H1 (cell line): ENCODE measurements around the gene HELZ2. TPM values are rescaled to one million over a fixed set of nuclear protein-coding genes. Genes with fewer than 3 reads are reported as not detected.

ENCODE experiments used
- CTCF ChIA-PET: fragments of 300-600 bp; sonication (Branson Sonifier 250); formaldehyde crosslinking; loops from one replicate; lab custom pipeline; 2021; ENCODE audit not compliant: partially characterized antibody; lab: Charles Lee
- POLR2A ChIA-PET: fragments of 300-600 bp; sonication (Branson Sonifier 250); formaldehyde crosslinking; loops from one replicate; lab custom pipeline; 2021; ENCODE audit warnings: inconsistent platforms; ENCODE audit not compliant: partially characterized antibody; lab: Charles Lee
- DNase-seq, 2 experiments: peaks; one replicate each; pipeline versions ENCODE4 v3.0.0 to v3.0.0-alpha.2; 2010 to 2022; ENCODE audit warnings: low spot score in 2 of 2, low read depth in 1 of 2, mixed read lengths in 1 of 2
- FAIRE-seq: peaks from 2 replicates; lab custom pipeline; 2011; peaks lifted over from hg19 to GRCh38; lab: Jason Lieb, UNC
- H2AFZ ChIP-seq: 2 replicates; pipeline ENCODE4 v1.8.1; 2012; ENCODE audit warnings: low read length, inconsistent platforms
- H2AK5ac ChIP-seq: 2 replicates; pipeline ENCODE4 v1.6.1; 2013; ENCODE audit warnings: low read depth, low read length
- H2BK120ac ChIP-seq: replicated peaks from 2 replicates; pipeline ENCODE3; 2013; ENCODE audit warnings: low read depth, low read length, inconsistent platforms
- H2BK12ac ChIP-seq: 2 replicates; pipeline ENCODE4 v1.6.1; 2013; ENCODE audit warnings: low read depth, low read length
- H2BK15ac ChIP-seq: 2 replicates; pipeline ENCODE4 v1.6.1; 2013; ENCODE audit warnings: low read length
- H2BK20ac ChIP-seq: 2 replicates; pipeline ENCODE4 v1.6.1; 2013; ENCODE audit warnings: low read length
- H2BK5ac ChIP-seq: 2 replicates; pipeline ENCODE4 v1.6.1; 2013; ENCODE audit warnings: low read depth, low read length
- H3K14ac ChIP-seq: 2 replicates; pipeline ENCODE4 v1.6.1; 2013; ENCODE audit warnings: inconsistent platforms; ENCODE audit not compliant: insufficient read length
- H3K18ac ChIP-seq: 2 replicates; pipeline ENCODE4 v1.6.1; 2013; ENCODE audit warnings: low read length; ENCODE audit errors: extremely low read depth
- H3K23ac ChIP-seq: 2 replicates; pipeline ENCODE4 v1.6.1; 2013; ENCODE audit warnings: inconsistent platforms; ENCODE audit not compliant: insufficient read length
- H3K23me2 ChIP-seq: 2 replicates; pipeline ENCODE4 v1.6.1; 2013; ENCODE audit warnings: low read depth, low read length
- H3K27ac ChIP-seq: 2 replicates; pipeline ENCODE4 v1.6.1; 2011; ENCODE audit warnings: low read depth, low read length, inconsistent platforms
- H3K27me3 ChIP-seq, 4 experiments: replicated peaks in 1 of 4; 1 replicate in 1 of 4; 2 replicates in 3 of 4; pipeline versions ENCODE4 v1.6.1 to v1.8.1; 2011 to 2013; ENCODE audit warnings: low read length in 3 of 4, mild to moderate bottlenecking in 3 of 4, inconsistent platforms in 2 of 4, mixed read lengths in 2 of 4, moderate library complexity in 1 of 4; ENCODE audit not compliant: control insufficient read depth in 3 of 4, insufficient read depth in 3 of 4; ENCODE audit errors: extremely low read depth in 1 of 4
- H3K36me3 ChIP-seq, 4 experiments: 2 replicates each; pipeline versions ENCODE4 v1.6.1 to v1.8.1; 2011 to 2013; ENCODE audit warnings: mild to moderate bottlenecking in 4 of 4, low read length in 3 of 4, moderate library complexity in 2 of 4, control low read depth in 1 of 4, inconsistent platforms in 1 of 4; ENCODE audit not compliant: insufficient read depth in 4 of 4, control insufficient read depth in 2 of 4
- H3K4ac ChIP-seq: replicated peaks from 2 replicates; pipeline ENCODE3; 2013; ENCODE audit warnings: low read length, low read depth, mixed read lengths, inconsistent platforms; ENCODE audit not compliant: insufficient read length
- H3K4me1 ChIP-seq, 4 experiments: replicated peaks in 1 of 4; 1 replicate in 1 of 4; 2 replicates in 3 of 4; pipeline versions ENCODE4 v1.6.1 to v1.8.1; 2011 to 2013; ENCODE audit warnings: low read length in 3 of 4, inconsistent platforms in 2 of 4, mixed read lengths in 1 of 4; ENCODE audit not compliant: insufficient read depth in 4 of 4, control insufficient read depth in 3 of 4
- H3K4me2 ChIP-seq, 2 experiments: 2 replicates each; pipeline versions ENCODE4 v1.6.1 to v1.8.1; 2011 to 2013; ENCODE audit warnings: low read depth in 2 of 2, low read length in 2 of 2, control low read depth in 1 of 2, inconsistent platforms in 1 of 2, mild to moderate bottlenecking in 1 of 2; ENCODE audit not compliant: insufficient read depth in 1 of 2
- H3K4me3 ChIP-seq, 4 experiments: fragments of 200-600, 300-600 bp in 1 of 4; sonication (generic), shearing (Covaris generic), sonication (Bioruptor Twin) in 1 of 4; 2 replicates each; pipeline versions ENCODE4 v1.5.1 to v1.8.1; 2011 to 2016; ENCODE audit warnings: low read length in 4 of 4, low read depth in 3 of 4, control low read depth in 2 of 4, inconsistent platforms in 2 of 4, mild to moderate bottlenecking in 2 of 4, mixed read lengths in 1 of 4, moderate library complexity in 1 of 4; ENCODE audit not compliant: insufficient read depth in 2 of 4; ENCODE audit errors: extremely low read depth in 1 of 4
- H3K56ac ChIP-seq: replicated peaks from 2 replicates; pipeline ENCODE3; 2013; ENCODE audit warnings: low read depth, mild to moderate bottlenecking, mixed read lengths, low read length, inconsistent platforms; ENCODE audit not compliant: insufficient read length
- H3K79me1 ChIP-seq: 2 replicates; pipeline ENCODE4 v1.6.1; 2013; ENCODE audit warnings: low read depth, low read length, control low read depth
- H3K79me2 ChIP-seq, 2 experiments: 2 replicates each; pipeline versions ENCODE4 v1.6.1 to v1.8.1; 2012 to 2013; ENCODE audit warnings: low read length in 2 of 2, mild to moderate bottlenecking in 2 of 2, inconsistent platforms in 1 of 2; ENCODE audit not compliant: insufficient read depth in 2 of 2, control insufficient read depth in 1 of 2
- H3K9ac ChIP-seq, 4 experiments: replicated peaks in 1 of 4; 1 replicate in 1 of 4; 2 replicates in 3 of 4; pipeline versions ENCODE4 v1.6.1 to v1.8.1; 2011 to 2013; ENCODE audit warnings: low read depth in 3 of 4, low read length in 3 of 4, control low read depth in 2 of 4, mild to moderate bottlenecking in 2 of 4, moderate library complexity in 2 of 4, inconsistent platforms in 1 of 4; ENCODE audit errors: extremely low read depth in 1 of 4
- H3K9me3 ChIP-seq, 2 experiments: 2 replicates each; pipeline versions ENCODE4 v1.6.1 to v1.8.1; 2012 to 2013; ENCODE audit warnings: mild to moderate bottlenecking in 2 of 2, moderate library complexity in 2 of 2, control low read depth in 1 of 2, inconsistent platforms in 1 of 2, low read depth in 1 of 2, low read length in 1 of 2, mixed read lengths in 1 of 2; ENCODE audit not compliant: insufficient read depth in 2 of 2
- H4K20me1 ChIP-seq, 2 experiments: replicated peaks in 1 of 2; 2 replicates each; pipeline versions ENCODE3 to v1.8.1; 2011 to 2013; ENCODE audit warnings: inconsistent platforms in 2 of 2, low read length in 2 of 2, mild to moderate bottlenecking in 1 of 2; ENCODE audit not compliant: insufficient read depth in 2 of 2, control insufficient read depth in 1 of 2
- H4K5ac ChIP-seq: 2 replicates; pipeline ENCODE4 v1.6.1; 2013; ENCODE audit warnings: low read length, low read depth, mixed read lengths, inconsistent platforms; ENCODE audit not compliant: insufficient read length
- H4K8ac ChIP-seq: 2 replicates; pipeline ENCODE4 v1.8.0; 2013; ENCODE audit warnings: mild to moderate bottlenecking, moderate library complexity, low read length, inconsistent platforms; ENCODE audit not compliant: insufficient read depth; ENCODE audit errors: extremely low read depth
- H4K91ac ChIP-seq: replicated peaks from 2 replicates; pipeline ENCODE3; 2013; ENCODE audit warnings: low read length, mixed read lengths, inconsistent platforms; ENCODE audit not compliant: insufficient read length
- CEBPB ChIP-seq: IDR thresholded peaks from 2 replicates; pipeline ENCODE4 v1.6.1; 2012; ENCODE audit warnings: low read depth, low read length
- CHD2 ChIP-seq: IDR thresholded peaks from 2 replicates; pipeline ENCODE4 v1.6.1; 2012; ENCODE audit warnings: low read length, improper control_type of control experiment
- EGR1 ChIP-seq: IDR thresholded peaks from 2 replicates; pipeline ENCODE4 v1.6.1; 2011; ENCODE audit warnings: low read depth, low read length, borderline replicate concordance
- GTF2F1 ChIP-seq: IDR thresholded peaks from 2 replicates; pipeline ENCODE4 v1.6.1; 2012; ENCODE audit warnings: low read depth, low read length, improper control_type of control experiment, borderline replicate concordance
- JUN ChIP-seq: IDR thresholded peaks from 2 replicates; pipeline ENCODE4 v1.6.1; 2011; ENCODE audit warnings: low read depth, mild to moderate bottlenecking, improper control_type of control experiment, low read length
- KDM4A ChIP-seq: IDR thresholded peaks from one replicate; pipeline ENCODE4 v1.7.1; 2012; ENCODE audit warnings: low read depth, mild to moderate bottlenecking, moderate library complexity, low read length, inconsistent platforms; ENCODE audit not compliant: severe bottlenecking
- RXRA ChIP-seq: IDR thresholded peaks from 2 replicates; pipeline ENCODE4 v1.6.1; 2011; ENCODE audit warnings: low read depth, mild to moderate bottlenecking, low read length, moderate library complexity; ENCODE audit not compliant: insufficient read depth
- SIX5 ChIP-seq: IDR thresholded peaks from 2 replicates; pipeline ENCODE4 v1.6.1; 2011; ENCODE audit warnings: mild to moderate bottlenecking, low read depth, low read length
- TAF1 ChIP-seq: IDR thresholded peaks from 2 replicates; pipeline ENCODE4 v1.6.1; 2011; ENCODE audit warnings: mild to moderate bottlenecking, low read depth, low read length
- TCF12 ChIP-seq: IDR thresholded peaks from 2 replicates; pipeline ENCODE4 v1.6.1; 2011; ENCODE audit warnings: low read depth, mild to moderate bottlenecking, low read length
- WGBS, 2 experiments: shearing (Covaris generic) in 1 of 2; methylation state at CpG; one replicate each; pipeline versions ENCODE4 v1.1.6 to v1.1.7; 2013 to 2015; ENCODE audit warnings: low lambda C conversion rate in 2 of 2, mixed read lengths in 2 of 2, inconsistent platforms in 1 of 2, low coverage in 1 of 2, missing lambda C conversion rate in 1 of 2; ENCODE audit not compliant: insufficient replicate concordance in 2 of 2, insufficient coverage in 1 of 2, insufficient read length in 1 of 2; ENCODE audit errors: extremely low coverage in 1 of 2, missing lambda C conversion rate in 1 of 2; 5-methylcytosine and 5-hydroxymethylcytosine counted together
- polyA plus RNA-seq, 7 experiments: library from polyadenylated mRNA; depleted of rRNA in 3 of 7; stranded (reverse) in 5 of 7; unstranded in 2 of 7; fragments of >200 nt in 5 of 7; fragments of 200-250 nt in 2 of 7; gene quantifications; 1 replicate in 5 of 7; 2 replicates in 1 of 7; 4 replicates in 1 of 7; pipeline versions ENCODE4 v1.2.1 to v1.2.3, GENCODE V29; 2011 to 2013; ENCODE audit warnings: missing spikeins in 2 of 7, mixed read lengths in 2 of 7
- total RNA-seq: library from RNA; stranded (reverse); fragmentation: NEBNext Ultra II Directional; extraction: Animal tissue kit (Norgen Biotek cat#: 25700); gene quantifications from 2 replicates; pipeline ENCODE4 v1.2.1, GENCODE V29; 2021
- TF ChIP-seq, protein P1 (sequence below): IDR thresholded peaks from 2 replicates; pipeline ENCODE4 v1.6.1; 2012; ENCODE audit warnings: inconsistent platforms
- TF ChIP-seq, protein P2 (sequence below): IDR thresholded peaks from 2 replicates; pipeline ENCODE4 v1.6.1; 2011; ENCODE audit warnings: low read length, improper control_type of control experiment

HELZ2 gene
- total and polyA plus RNA-seq, 2 of the 8 experiments (the other 6 are each of a cell fraction or from before 2014, with no cell fraction given) = 7.9 to 17.5 TPM

DNA sequence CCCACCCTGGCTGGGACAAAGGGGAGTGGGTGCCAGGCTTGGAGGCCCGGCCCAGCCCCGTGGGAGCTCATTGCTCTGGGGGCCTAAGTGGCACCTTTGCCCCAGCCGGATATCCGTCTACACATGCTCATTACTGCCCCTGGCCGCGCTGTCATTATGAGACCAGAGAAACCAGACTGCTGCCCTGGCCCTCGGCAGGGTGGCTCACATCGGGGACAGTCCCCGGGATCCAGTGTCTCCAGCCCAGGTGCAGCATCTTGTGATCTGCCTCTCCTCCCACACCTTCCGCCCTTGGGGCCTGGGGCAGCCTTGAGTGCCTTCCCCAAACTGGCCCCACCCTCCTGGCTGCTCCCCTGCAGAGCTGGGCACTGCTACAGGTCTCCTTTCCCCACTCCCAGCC, 31.3 kb downstream of the HELZ2 start:
- no peak overlapping the region for H2BK120ac ChIP-seq
- H3K9me3 ChIP-seq = no peaks in the 10 kb centered on the region
- no peaks in the 10 kb centered on the region for H3K36me3 ChIP-seq
- H3K4me2 ChIP-seq = no peak overlapping the region
- no peaks in the 10 kb centered on the region for H3K79me1 ChIP-seq
- no peak overlapping the region for H3K14ac ChIP-seq
- no peak overlapping the region for H4K91ac ChIP-seq
- TF ChIP-seq, protein P1, sequence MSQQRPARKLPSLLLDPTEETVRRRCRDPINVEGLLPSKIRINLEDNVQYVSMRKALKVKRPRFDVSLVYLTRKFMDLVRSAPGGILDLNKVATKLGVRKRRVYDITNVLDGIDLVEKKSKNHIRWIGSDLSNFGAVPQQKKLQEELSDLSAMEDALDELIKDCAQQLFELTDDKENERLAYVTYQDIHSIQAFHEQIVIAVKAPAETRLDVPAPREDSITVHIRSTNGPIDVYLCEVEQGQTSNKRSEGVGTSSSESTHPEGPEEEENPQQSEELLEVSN = no peak
- TF ChIP-seq SIX5 = no peak
- no peak for TF ChIP-seq JUN
- no peak for TF ChIP-seq TAF1
- no peak for TF ChIP-seq TCF12
- TF ChIP-seq GTF2F1 = no peak
- no peak for TF ChIP-seq RXRA
- no peak for TF ChIP-seq EGR1
- TF ChIP-seq CEBPB = no peak
- TF ChIP-seq, protein P2, sequence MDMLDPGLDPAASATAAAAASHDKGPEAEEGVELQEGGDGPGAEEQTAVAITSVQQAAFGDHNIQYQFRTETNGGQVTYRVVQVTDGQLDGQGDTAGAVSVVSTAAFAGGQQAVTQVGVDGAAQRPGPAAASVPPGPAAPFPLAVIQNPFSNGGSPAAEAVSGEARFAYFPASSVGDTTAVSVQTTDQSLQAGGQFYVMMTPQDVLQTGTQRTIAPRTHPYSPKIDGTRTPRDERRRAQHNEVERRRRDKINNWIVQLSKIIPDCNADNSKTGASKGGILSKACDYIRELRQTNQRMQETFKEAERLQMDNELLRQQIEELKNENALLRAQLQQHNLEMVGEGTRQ = no peak
- TF ChIP-seq CHD2 = no peak
- TF ChIP-seq KDM4A = no peak
- H2BK5ac ChIP-seq = no peak overlapping the region
- no peak overlapping the region; the same call in 1 of the 2 replicates for H2BK12ac ChIP-seq
- H4K8ac ChIP-seq = 0 out of 2 replicates have a peak overlapping the region, but pooled peaks have one; percentile 18
- H3K56ac ChIP-seq = no peak overlapping the region
- H3K79me2 ChIP-seq = no peaks in the 10 kb centered on the region
- H3K4me3 ChIP-seq = no peak overlapping the region
- H3K23ac ChIP-seq = no peak overlapping the region
- ChIA-PET POLR2A (interaction anchor here (1.2 to 2.3 kb wide), 2 partner anchors 8 to 10 kb away, joined by 3 to 7 read pairs; no protein-coding TSS in a partner anchor), CTCF (interaction anchor here (0.7 to 1.4 kb wide), 10 partner anchors 9 to 169 kb away, joined by 3 to 4 read pairs (median 3); partner anchors contain the start of gene HELZ2)
- no peaks in the 10 kb centered on the region for H3K27me3 ChIP-seq
- no peak overlapping the region for H2AFZ ChIP-seq
- no peak overlapping the region for H3K27ac ChIP-seq
- H4K5ac ChIP-seq = no peak overlapping the region
- no peak overlapping the region for H2AK5ac ChIP-seq
- WGBS, 2 experiments = 90% methylated on average over 8 of the region's 10 CpGs; no CpG with 5 or more reads in 1 of the 2 experiments
- no peaks in the 10 kb centered on the region for H3K23me2 ChIP-seq
- no peak overlapping the region for H3K4ac ChIP-seq
- no peak for FAIRE-seq
- H3K18ac ChIP-seq = no peak overlapping the region
- H4K20me1 ChIP-seq = no peaks in the 10 kb centered on the region
- DNase-seq = no peak
- no peak overlapping the region for H2BK20ac ChIP-seq
- no peak overlapping the region for H2BK15ac ChIP-seq
- H3K9ac ChIP-seq = no peak overlapping the region
- peaks cover 0 to 9% (median 2%) of the 10 kb centered on the region in 4 experiments; a peak in 5 of 7 replicates for H3K4me1 ChIP-seq
